Parathyroid adenoma (tissue), 2 donors: ENCODE data around the gene ZNF783.

ENCODE experiments used
- H2AFZ ChIP-seq: fragments of 300-600 bp; sonication (generic); one replicate; pipeline ENCODE4 v1.7.0; 2017; ENCODE audit warnings: antibody characterized with exemption, mild to moderate bottlenecking
- H3K27ac ChIP-seq: fragments of 300-600 bp; sonication (generic); one replicate; pipeline ENCODE4 v1.7.0; 2017
- H3K27me3 ChIP-seq: fragments of 300-600 bp; sonication (generic); one replicate; pipeline ENCODE4 v1.7.0; 2017; ENCODE audit warnings: low read length; ENCODE audit not compliant: control insufficient read depth, insufficient read depth
- H3K36me3 ChIP-seq: fragments of 300-600 bp; sonication (generic); one replicate; pipeline ENCODE4 v1.7.0; 2017; ENCODE audit warnings: low read length; ENCODE audit not compliant: control insufficient read depth, insufficient read depth
- H3K4me1 ChIP-seq: fragments of 300-600 bp; sonication (generic); one replicate; pipeline ENCODE4 v1.7.0; 2017; ENCODE audit warnings: control low read depth
- H3K4me2 ChIP-seq: fragments of 300-600 bp; sonication (generic); one replicate; pipeline ENCODE4 v1.7.0; 2017; ENCODE audit warnings: low read length
- H3K4me3 ChIP-seq: fragments of 300-600 bp; sonication (generic); one replicate; pipeline ENCODE4 v1.7.0; 2017; ENCODE audit warnings: low read depth, low read length
- H3K79me2 ChIP-seq: fragments of 300-600 bp; sonication (generic); one replicate; pipeline ENCODE4 v1.7.0; 2017; ENCODE audit warnings: control low read depth
- H3K9ac ChIP-seq: fragments of 300-600 bp; sonication (generic); one replicate; pipeline ENCODE4 v1.7.0; 2017; ENCODE audit warnings: mild to moderate bottlenecking
- H3K9me3 ChIP-seq: fragments of 300-600 bp; sonication (generic); one replicate; pipeline ENCODE4 v1.7.0; 2017; ENCODE audit warnings: low read length; ENCODE audit not compliant: control insufficient read depth
- CTCF ChIP-seq: fragments of 300-600 bp; sonication (generic); IDR thresholded peaks from one replicate; pipeline ENCODE4 v1.7.0; 2017; ENCODE audit warnings: antibody characterized with exemption, mild to moderate bottlenecking
- donor health status: primary hyperparathyroidism.

The ZNF783 gene

DNA sequence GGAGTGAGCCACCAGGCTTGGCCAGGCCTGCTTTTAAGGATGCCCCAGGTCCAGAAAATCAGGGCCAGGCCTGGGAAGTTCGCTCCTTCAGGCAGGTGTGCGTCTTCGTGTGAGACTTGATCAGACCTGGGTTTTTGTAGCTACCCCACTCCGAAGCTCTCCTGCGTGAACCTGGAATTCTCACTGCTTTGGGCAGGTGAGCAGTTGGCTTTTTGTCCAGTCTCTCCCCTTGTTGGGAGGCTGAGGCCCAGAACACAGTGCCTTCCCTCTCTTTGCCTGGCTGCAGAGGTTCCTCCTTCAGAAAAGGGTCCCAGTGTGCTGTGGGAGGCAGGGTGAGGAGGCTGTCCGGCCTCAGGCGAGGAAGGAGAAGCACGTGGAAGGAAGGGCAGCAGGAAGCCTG is 27.3 kb downstream of the ZNF783 start:
- no peaks in the 10 kb centered on the region for H3K79me2 ChIP-seq
- H3K36me3 ChIP-seq = no peaks in the 10 kb centered on the region
- H3K9me3 ChIP-seq = no peaks in the 10 kb centered on the region
- H3K27me3 ChIP-seq = no peaks in the 10 kb centered on the region
- no peak for TF ChIP-seq CTCF
- H3K9ac ChIP-seq = no peak overlapping the region
- no peak overlapping the region for H3K27ac ChIP-seq
- H3K4me2 ChIP-seq = no peak overlapping the region
- peaks cover 3% of the 10 kb centered on the region for H3K4me1 ChIP-seq
- no peak overlapping the region for H2AFZ ChIP-seq
- no peak overlapping the region for H3K4me3 ChIP-seq

DNA sequence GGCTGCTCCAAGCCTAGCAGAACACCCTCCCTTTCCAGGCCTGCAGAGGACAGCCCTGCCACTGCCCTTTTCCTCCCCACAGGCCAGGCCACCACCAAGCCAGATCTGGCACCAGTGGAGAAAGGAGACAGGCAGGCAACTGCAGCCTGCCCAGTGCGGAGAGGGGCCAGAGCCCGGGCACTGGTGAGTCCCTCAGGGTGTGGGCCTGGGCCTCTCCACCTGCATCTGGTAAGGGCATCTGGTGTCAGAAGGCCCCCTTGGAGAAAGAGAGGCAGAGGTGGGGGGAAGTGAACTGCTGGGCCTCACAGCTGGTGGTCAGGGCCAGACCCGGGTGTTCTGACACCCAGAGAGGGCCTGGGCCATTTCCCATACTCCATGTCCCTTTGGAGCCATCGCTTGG is 27.9 kb downstream of the ZNF783 start:
- Histone ChIP-seq H3K79me2 (no peaks in the 10 kb centered on the region), H3K4me1 (peaks cover 3% of the 10 kb centered on the region), H3K9me3 (no peaks in the 10 kb centered on the region), H3K4me3 (no peak overlapping the region), H3K27me3 (no peaks in the 10 kb centered on the region), H2AFZ (no peak overlapping the region), H3K27ac (no peak overlapping the region), H3K4me2 (no peak overlapping the region), H3K36me3 (no peaks in the 10 kb centered on the region), H3K9ac (no peak overlapping the region)
- TF ChIP-seq CTCF = no peak

- Histone ChIP-seq H3K27ac (no peak overlapping the region), H3K79me2 (no peaks in the 10 kb centered on the region), H3K4me3 (no peak overlapping the region), H3K9ac (no peak overlapping the region), H3K27me3 (no peaks in the 10 kb centered on the region), H2AFZ (no peak overlapping the region), H3K4me1 (no peaks in the 10 kb centered on the region), H3K9me3 (no peaks in the 10 kb centered on the region), H3K4me2 (no peak overlapping the region), H3K36me3 (no peaks in the 10 kb centered on the region)
- no peak for TF ChIP-seq CTCF
Observed at GRCh38 chr7:149291036-149291780, 29.2 kb downstream of the ZNF783 start.

DNA sequence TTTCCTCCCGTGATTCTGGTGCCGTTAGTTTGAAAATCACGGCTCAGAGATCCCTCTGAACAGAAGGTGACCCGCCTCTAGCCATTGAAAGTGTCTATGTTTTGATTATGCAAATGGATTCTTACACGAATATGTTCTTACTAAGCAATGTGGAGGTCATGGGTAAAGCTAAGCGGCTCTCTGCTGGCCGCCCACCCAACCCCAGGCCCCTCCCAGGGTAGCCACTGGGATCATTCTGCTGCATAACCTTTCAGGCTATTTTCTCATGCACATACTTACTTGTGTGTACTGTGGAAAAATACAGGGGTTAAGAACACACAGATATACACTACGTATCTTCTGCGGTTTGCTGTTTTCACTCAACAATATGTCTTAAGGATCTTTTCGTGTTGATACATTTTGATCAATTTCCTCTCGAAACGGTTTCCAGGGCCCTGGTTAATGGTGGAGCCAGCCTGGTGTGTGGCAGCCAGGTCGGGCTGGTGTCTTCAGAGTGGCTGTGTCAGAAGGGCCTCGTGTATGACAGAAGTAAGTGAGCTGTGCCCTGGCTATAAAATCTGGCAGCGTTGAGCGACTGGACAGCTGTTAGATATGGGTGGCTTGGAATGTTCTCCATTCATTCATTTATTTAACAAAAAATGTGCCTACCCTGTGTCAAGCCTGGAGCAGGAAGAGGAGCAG is 29.9 kb downstream of the ZNF783 start:
- H3K27me3 ChIP-seq = no peaks in the 10 kb centered on the region
- no peak for TF ChIP-seq CTCF
- no peaks in the 10 kb centered on the region for H3K4me1 ChIP-seq
- H3K27ac ChIP-seq = no peak overlapping the region
- no peaks in the 10 kb centered on the region for H3K79me2 ChIP-seq
- H3K9ac ChIP-seq = no peak overlapping the region
- H3K4me2 ChIP-seq = no peak overlapping the region
- no peak overlapping the region for H2AFZ ChIP-seq
- no peaks in the 10 kb centered on the region for H3K36me3 ChIP-seq
- H3K9me3 ChIP-seq = no peaks in the 10 kb centered on the region
- no peak overlapping the region for H3K4me3 ChIP-seq

DNA sequence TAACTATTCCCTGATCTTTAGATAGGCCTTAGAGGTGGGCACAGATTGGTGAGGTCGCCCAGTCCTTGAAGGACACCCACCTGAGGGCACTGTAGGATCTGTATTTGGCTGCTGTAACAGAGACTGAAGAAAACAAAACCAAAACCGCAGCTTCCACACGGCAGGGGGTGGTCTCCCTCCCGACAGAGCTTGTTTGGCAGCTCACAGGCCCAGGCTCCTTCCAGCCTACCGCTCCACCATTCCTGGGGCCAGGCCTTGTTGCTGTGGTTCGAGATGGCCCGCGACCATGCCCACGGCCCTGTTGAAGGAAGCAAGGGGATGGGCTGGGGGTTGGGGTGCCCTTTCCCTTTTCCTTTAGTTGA is 30.4 kb downstream of the ZNF783 start:
- Histone ChIP-seq H3K9me3 (no peaks in the 10 kb centered on the region), H3K27ac (no peak overlapping the region), H2AFZ (no peak overlapping the region), H3K9ac (no peak overlapping the region), H3K4me1 (no peaks in the 10 kb centered on the region), H3K4me2 (no peak overlapping the region), H3K4me3 (no peak overlapping the region), H3K79me2 (no peaks in the 10 kb centered on the region), H3K36me3 (no peaks in the 10 kb centered on the region), H3K27me3 (no peaks in the 10 kb centered on the region)
- TF ChIP-seq CTCF = no peak
